ENCODE measurements around the gene IL9. TPM values are rescaled to one million over a fixed set of nuclear protein-coding genes. Genes with fewer than 3 reads are reported as not detected.

IL9 gene
- total RNA-seq, 1 donor from 2014 or later: not detected

GRCh38 chr5:135869276-135869675, 26.4 kb downstream of the IL9 start:
- no peaks in the 10 kb centered on the region for H3K4me1 Mint-ChIP-seq

GRCh38 chr5:135868681-135869080, 27.0 kb downstream of the IL9 start:
- Mint-ChIP-seq H3K4me1 (no peaks in the 10 kb centered on the region), H3K4me3 (no peak overlapping the region), H3K27me3 (ENCODE audit: low read depth) (peaks cover 15% of the 10 kb centered on the region), H3K9me3 (peaks cover 2% of the 10 kb centered on the region), H3K36me3 (peaks cover 1% of the 10 kb centered on the region), H3K27ac (no peak overlapping the region)
- TF ChIP-seq, protein P1, sequence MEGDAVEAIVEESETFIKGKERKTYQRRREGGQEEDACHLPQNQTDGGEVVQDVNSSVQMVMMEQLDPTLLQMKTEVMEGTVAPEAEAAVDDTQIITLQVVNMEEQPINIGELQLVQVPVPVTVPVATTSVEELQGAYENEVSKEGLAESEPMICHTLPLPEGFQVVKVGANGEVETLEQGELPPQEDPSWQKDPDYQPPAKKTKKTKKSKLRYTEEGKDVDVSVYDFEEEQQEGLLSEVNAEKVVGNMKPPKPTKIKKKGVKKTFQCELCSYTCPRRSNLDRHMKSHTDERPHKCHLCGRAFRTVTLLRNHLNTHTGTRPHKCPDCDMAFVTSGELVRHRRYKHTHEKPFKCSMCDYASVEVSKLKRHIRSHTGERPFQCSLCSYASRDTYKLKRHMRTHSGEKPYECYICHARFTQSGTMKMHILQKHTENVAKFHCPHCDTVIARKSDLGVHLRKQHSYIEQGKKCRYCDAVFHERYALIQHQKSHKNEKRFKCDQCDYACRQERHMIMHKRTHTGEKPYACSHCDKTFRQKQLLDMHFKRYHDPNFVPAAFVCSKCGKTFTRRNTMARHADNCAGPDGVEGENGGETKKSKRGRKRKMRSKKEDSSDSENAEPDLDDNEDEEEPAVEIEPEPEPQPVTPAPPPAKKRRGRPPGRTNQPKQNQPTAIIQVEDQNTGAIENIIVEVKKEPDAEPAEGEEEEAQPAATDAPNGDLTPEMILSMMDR (IDR thresholded peaks at IDR 0.05; ENCODE audit: unreplicated experiment): no peak
- no peak for DNase-seq (ENCODE audit: low spot score in 2 of 2, unreplicated experiment in 2 of 2)

More at GRCh38 chr5:135869276-135869675, 26.4 kb downstream of the IL9 start:
- Mint-ChIP-seq H3K27me3 (ENCODE audit: low read depth) (peaks cover 12% of the 10 kb centered on the region), H3K36me3 (peaks cover 1% of the 10 kb centered on the region), H3K27ac (no peak overlapping the region), H3K9me3 (peaks cover 2% of the 10 kb centered on the region), H3K4me3 (no peak overlapping the region)
- DNase-seq (ENCODE audit: low spot score in 2 of 2, unreplicated experiment in 2 of 2): no peak
- TF ChIP-seq, protein P1 (IDR thresholded peaks at IDR 0.05; ENCODE audit: unreplicated experiment): no peak

GRCh38 chr5:135867599-135867998, 28.0 kb downstream of the IL9 start:
- Mint-ChIP-seq H3K4me1 (no peaks in the 10 kb centered on the region), H3K36me3 (peaks cover 1% of the 10 kb centered on the region), H3K27ac (no peak overlapping the region), H3K27me3 (ENCODE audit: low read depth) (peaks cover 17% of the 10 kb centered on the region), H3K9me3 (peaks cover 2% of the 10 kb centered on the region), H3K4me3 (no peak overlapping the region)
- TF ChIP-seq, protein P1 (IDR thresholded peaks at IDR 0.05; ENCODE audit: unreplicated experiment): no peak
- DNase-seq (ENCODE audit: low spot score in 2 of 2, unreplicated experiment in 2 of 2): no peak

DNA sequence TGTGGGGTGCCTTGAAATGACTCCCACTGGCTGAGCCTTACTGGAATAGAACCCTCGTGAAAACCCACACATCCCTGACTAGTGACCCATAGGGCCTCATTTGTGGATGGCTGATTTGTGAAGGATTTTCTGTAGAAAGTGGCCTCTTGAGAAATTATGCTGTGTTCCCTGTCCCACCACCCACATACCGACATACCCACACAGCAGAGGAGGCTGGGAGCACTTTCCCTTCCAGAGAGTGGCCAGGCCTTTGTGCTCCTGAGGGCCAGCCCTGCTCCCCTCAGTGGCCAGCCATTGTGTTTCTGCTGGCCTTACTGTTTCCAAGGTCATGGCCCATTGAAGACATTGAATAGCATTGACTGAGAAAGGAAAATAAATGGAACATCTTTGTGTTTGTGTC, 29.6 kb downstream of the IL9 start:
- H3K4me1 Mint-ChIP-seq: no peaks in the 10 kb centered on the region
- peaks cover 16% of the 10 kb centered on the region for H3K27me3 Mint-ChIP-seq (ENCODE audit: low read depth)
- TF ChIP-seq, protein P1 (IDR thresholded peaks at IDR 0.05; ENCODE audit: unreplicated experiment): no peak
- H3K9me3 Mint-ChIP-seq: peaks cover 2% of the 10 kb centered on the region
- no peak for DNase-seq (ENCODE audit: low spot score in 2 of 2, unreplicated experiment in 2 of 2)
- no peak overlapping the region for H3K27ac Mint-ChIP-seq
- peaks cover 1% of the 10 kb centered on the region for H3K36me3 Mint-ChIP-seq
- no peak overlapping the region for H3K4me3 Mint-ChIP-seq

DNA sequence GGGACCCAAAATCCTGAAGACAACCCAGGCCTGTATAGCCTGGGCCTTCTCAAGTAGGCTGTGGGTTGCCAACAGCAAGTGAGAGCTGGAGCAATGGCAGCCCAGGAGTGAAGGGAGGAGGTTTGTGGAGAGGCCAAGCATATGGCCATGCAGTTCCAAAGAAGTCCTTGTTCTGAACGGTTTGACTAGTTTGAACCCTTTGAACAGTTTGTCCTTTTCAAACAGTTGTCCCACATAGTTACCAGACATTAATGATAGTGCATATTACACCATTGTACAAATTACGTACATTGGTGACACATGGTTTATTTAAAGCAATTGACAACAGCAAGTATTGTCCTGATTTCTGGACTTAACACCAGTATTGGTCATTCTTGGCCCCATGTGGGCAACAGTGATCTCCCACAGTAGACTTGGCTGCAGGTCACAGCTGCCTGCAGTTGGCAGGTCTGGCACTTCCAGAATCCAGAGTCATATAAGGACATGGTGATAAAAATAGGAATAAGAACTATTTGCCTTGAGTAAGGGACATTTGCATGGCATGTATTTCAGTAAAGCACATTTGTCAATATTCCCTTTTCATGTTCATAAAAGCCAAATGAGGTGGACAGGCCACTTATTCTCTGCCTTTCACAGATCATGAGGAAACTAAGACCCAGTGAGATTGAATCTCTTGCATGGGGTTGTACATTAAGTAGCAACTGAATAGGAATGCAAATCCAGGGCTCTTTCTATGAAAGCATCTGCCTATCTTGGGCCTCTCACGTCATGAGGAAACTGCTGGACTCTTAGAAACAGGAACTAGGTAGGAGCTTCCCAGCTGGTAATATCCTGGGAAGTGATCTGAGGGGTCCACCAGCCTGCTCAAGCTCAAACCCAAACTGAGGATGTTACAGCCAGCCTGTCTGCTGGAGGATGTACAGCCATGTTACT, 30.9 kb downstream of the IL9 start:
- H3K4me3 Mint-ChIP-seq: no peak overlapping the region
- H3K9me3 Mint-ChIP-seq: peaks cover 2% of the 10 kb centered on the region
- H3K27me3 Mint-ChIP-seq (ENCODE audit: low read depth): peaks cover 13% of the 10 kb centered on the region
- no peak for DNase-seq (ENCODE audit: low spot score in 2 of 2, unreplicated experiment in 2 of 2)
- no peaks in the 10 kb centered on the region for H3K4me1 Mint-ChIP-seq
- TF ChIP-seq, protein P1 (IDR thresholded peaks at IDR 0.05; ENCODE audit: unreplicated experiment): no peak
- H3K27ac Mint-ChIP-seq: no peak overlapping the region
- H3K36me3 Mint-ChIP-seq: peaks cover 1% of the 10 kb centered on the region
